IMR-90 (cell line): ENCODE measurements around the gene DUSP9. TPM values are rescaled to one million over a fixed set of nuclear protein-coding genes. Genes with fewer than 3 reads are reported as not detected.

Experiments
- ATAC-seq: fragments of 200-7000 bp; cut with Tn5 transposase; 2 replicates; pipeline ENCODE4 v1.9.1; 2020; ENCODE audit warnings: low read depth, mild to moderate bottlenecking, moderate library complexity
- BruUV-seq: library from RNA; stranded (reverse); fragments of 400-500 nt; replicated peaks from 2 replicates; lab custom pipeline; 2021; lab: Mats Ljungman, UMichigan
- CTCF ChIA-PET: fragments of 300-600 bp; formaldehyde crosslinking; extraction: SDS; loops from one replicate; lab custom pipeline; 2021; ENCODE audit warnings: antibody characterized with exemption; lab: Yijun Ruan, JAX
- POLR2A ChIA-PET: fragments of 300-600 bp; sonication (Branson Sonifier 250); formaldehyde crosslinking; loops from one replicate; lab custom pipeline; 2022; ENCODE audit warnings: antibody characterized with exemption; ENCODE audit not compliant: unreplicated experiment; lab: Charles Lee
- DNase-seq: peaks from one replicate; pipeline ENCODE4 v3.0.0; 2013
- H2AFZ ChIP-seq: replicated peaks from 2 replicates; pipeline ENCODE3; 2013; ENCODE audit warnings: low read length, mild to moderate bottlenecking; ENCODE audit not compliant: poor library complexity
- H2AK5ac ChIP-seq: 2 replicates; pipeline ENCODE4 v1.6.1; 2013; ENCODE audit warnings: low read depth, low read length, inconsistent platforms
- H2AK9ac ChIP-seq: replicated peaks from 2 replicates; pipeline ENCODE3; 2013; ENCODE audit warnings: mild to moderate bottlenecking, low read depth, low read length, moderate library complexity; ENCODE audit not compliant: poor library complexity
- H2BK120ac ChIP-seq: 2 replicates; pipeline ENCODE4 v1.6.1; 2013; ENCODE audit warnings: low read depth, low read length, inconsistent platforms
- H2BK15ac ChIP-seq: 3 replicates; pipeline ENCODE4 v1.6.1; 2013; ENCODE audit warnings: low read depth, low read length, inconsistent platforms
- H2BK20ac ChIP-seq: 2 replicates; pipeline ENCODE4 v1.6.1; 2013; ENCODE audit warnings: low read depth, mild to moderate bottlenecking, inconsistent platforms, low read length, moderate library complexity
- H2BK5ac ChIP-seq: 2 replicates; pipeline ENCODE4 v1.6.1; 2013; ENCODE audit warnings: mild to moderate bottlenecking, low read depth, low read length, inconsistent platforms; ENCODE audit not compliant: poor library complexity, severe bottlenecking
- H3K14ac ChIP-seq: replicated peaks from 2 replicates; pipeline ENCODE4 v1.6.1; 2013; ENCODE audit warnings: low read depth, low read length, inconsistent platforms
- H3K18ac ChIP-seq: 2 replicates; pipeline ENCODE4 v1.6.1; 2013; ENCODE audit warnings: low read depth, low read length, control low read depth
- H3K23ac ChIP-seq: 2 replicates; pipeline ENCODE4 v1.6.1; 2013; ENCODE audit warnings: low read depth, low read length, inconsistent platforms
- H3K27ac ChIP-seq: 2 replicates; pipeline ENCODE4 v1.5.1; 2013; ENCODE audit warnings: mild to moderate bottlenecking, control low read depth, low read length; ENCODE audit not compliant: insufficient read depth
- H3K27me3 ChIP-seq: 2 replicates; pipeline ENCODE4 v1.6.1; 2013; ENCODE audit warnings: low read length; ENCODE audit not compliant: control insufficient read depth, insufficient read depth
- H3K36me3 ChIP-seq: 2 replicates; pipeline ENCODE4 v1.6.1; 2013; ENCODE audit warnings: low read length, mixed read lengths; ENCODE audit not compliant: control insufficient read depth, insufficient read depth
- H3K4ac ChIP-seq: 2 replicates; pipeline ENCODE4 v1.6.1; 2013; ENCODE audit warnings: low read depth, low read length, inconsistent platforms
- H3K4me1 ChIP-seq: 2 replicates; pipeline ENCODE4 v1.6.1; 2013; ENCODE audit warnings: low read length, mixed read lengths; ENCODE audit not compliant: control insufficient read depth, insufficient read depth
- H3K4me2 ChIP-seq: 2 replicates; pipeline ENCODE4 v1.6.1; 2013; ENCODE audit warnings: low read depth, mild to moderate bottlenecking, control low read depth, low read length, moderate library complexity
- H3K4me3 ChIP-seq: 2 replicates; pipeline ENCODE4 v1.5.1; 2013; ENCODE audit warnings: low read depth, mild to moderate bottlenecking, control low read depth, low read length, moderate library complexity; ENCODE audit not compliant: insufficient read depth
- H3K56ac ChIP-seq: 2 replicates; pipeline ENCODE4 v1.6.1; 2013; ENCODE audit warnings: low read length, inconsistent platforms; ENCODE audit not compliant: insufficient read depth; ENCODE audit errors: extremely low read depth
- H3K79me1 ChIP-seq, 2 experiments: 2 replicates each; pipeline ENCODE4 v1.6.1; 2013; ENCODE audit warnings: low read length in 2 of 2, inconsistent platforms in 1 of 2, low read depth in 1 of 2
- H3K9ac ChIP-seq: 2 replicates; pipeline ENCODE4 v1.6.1; 2013; ENCODE audit warnings: low read depth, low read length, control low read depth
- H3K9me1 ChIP-seq: 2 replicates; pipeline ENCODE4 v1.6.1; 2013; ENCODE audit warnings: low read length, inconsistent platforms; ENCODE audit not compliant: insufficient read depth
- H3K9me3 ChIP-seq: 2 replicates; pipeline ENCODE4 v1.6.1; 2013; ENCODE audit warnings: low read length; ENCODE audit not compliant: control insufficient read depth, insufficient read depth
- H4K20me1 ChIP-seq: 2 replicates; pipeline ENCODE4 v1.6.1; 2013; ENCODE audit warnings: low read length, inconsistent platforms; ENCODE audit not compliant: insufficient read depth
- H4K5ac ChIP-seq: 2 replicates; pipeline ENCODE4 v1.6.1; 2013; ENCODE audit warnings: mild to moderate bottlenecking, low read depth, low read length, control low read depth
- H4K8ac ChIP-seq, 2 experiments: 2 replicates each; pipeline ENCODE4 v1.6.1; 2013; ENCODE audit warnings: low read depth in 2 of 2, low read length in 2 of 2, control low read depth in 1 of 2, inconsistent platforms in 1 of 2
- H4K91ac ChIP-seq: 2 replicates; pipeline ENCODE4 v1.6.1; 2013; ENCODE audit warnings: low read depth, low read length, inconsistent platforms; ENCODE audit not compliant: insufficient read depth
- BHLHE40 ChIP-seq: fragments of 150-350 bp; IDR thresholded peaks from 2 replicates; pipeline ENCODE4 v1.6.1; 2016; ENCODE audit warnings: mild to moderate bottlenecking, low read depth, low read length
- CHD1 ChIP-seq: IDR thresholded peaks from 2 replicates; pipeline ENCODE4 v1.6.1; 2012; ENCODE audit warnings: low read depth, low read length, improper control_type of control experiment
- FOS ChIP-seq: fragments of 150-350 bp; IDR thresholded peaks from 2 replicates; pipeline ENCODE4 v1.6.1; 2016; ENCODE audit warnings: low read depth, low read length
- MAFK ChIP-seq: IDR thresholded peaks from 2 replicates; pipeline ENCODE4 v1.6.1; 2012; ENCODE audit warnings: low read depth, low read length, improper control_type of control experiment
- MAZ ChIP-seq: IDR thresholded peaks from 2 replicates; pipeline ENCODE4 v1.6.1; 2012; ENCODE audit warnings: low read depth, mild to moderate bottlenecking, low read length, improper control_type of control experiment, moderate library complexity, borderline replicate concordance
- MXI1 ChIP-seq: IDR thresholded peaks from 2 replicates; pipeline ENCODE4 v1.6.1; 2012; ENCODE audit warnings: low read depth, mild to moderate bottlenecking, low read length, moderate library complexity, borderline replicate concordance
- NFE2L2 ChIP-seq: fragments of 150-350 bp; IDR thresholded peaks from 2 replicates; pipeline ENCODE4 v1.6.1; 2016; ENCODE audit warnings: low read depth, mild to moderate bottlenecking, low read length
- POLR2A ChIP-seq: IDR thresholded peaks from 2 replicates; pipeline ENCODE4 v1.6.1; 2012; ENCODE audit warnings: mild to moderate bottlenecking, low read depth, low read length
- RCOR1 ChIP-seq: IDR thresholded peaks from 2 replicates; pipeline ENCODE4 v1.6.1; 2012; ENCODE audit warnings: mild to moderate bottlenecking, low read length, improper control_type of control experiment; ENCODE audit not compliant: insufficient replicate concordance
- RFX5 ChIP-seq: IDR thresholded peaks from 2 replicates; pipeline ENCODE4 v1.8.0; 2012; ENCODE audit warnings: low read depth, mild to moderate bottlenecking, low read length, moderate library complexity
- SMC3 ChIP-seq: fragments of 150-350 bp; IDR thresholded peaks from 2 replicates; pipeline ENCODE4 v1.6.1; 2016; ENCODE audit warnings: low read depth, mild to moderate bottlenecking, antibody characterized with exemption, low read length, moderate library complexity
- WGBS, 2 experiments: methylation state at CpG; one replicate each; pipeline versions ENCODE4 v1.1.5 to v1.1.7; 2013; ENCODE audit warnings: missing lambda C conversion rate in 2 of 2; ENCODE audit not compliant: insufficient read length in 1 of 2; ENCODE audit errors: extremely low coverage in 2 of 2; 5-methylcytosine and 5-hydroxymethylcytosine counted together
- dilution Hi-C: fragments of 300-500 bp; cut with HindIII; formaldehyde crosslinking; loops from one replicate; pipeline ENCODE4 v1.14.3; 2018; ENCODE audit warnings: low sequenced_read_pairs; ENCODE audit not compliant: unreplicated experiment
- in situ Hi-C: fragments of 300-500 bp; cut with MboI; formaldehyde crosslinking; loops from 3 replicates; pipeline ENCODE4 v1.14.3; 2019; ENCODE audit warnings: low sequenced_read_pairs, inconsistent platforms, mixed read lengths
- intact Hi-C: fragments of 100-400 bp; cut with micrococcal nuclease; formaldehyde crosslinking; loops from 2 replicates; pipeline ENCODE4 v1.10.0; 2022
- polyA plus RNA-seq, 3 experiments: library from polyadenylated mRNA; depleted of rRNA; stranded (reverse); fragments of >200 nt; gene quantifications; 2 replicates each; pipeline ENCODE4 v1.2.3, GENCODE V29; 2012; ENCODE audit warnings: low replicate concordance in 1 of 3
- total RNA-seq: library from RNA; depleted of rRNA; stranded (reverse); fragments of >200 nt; gene quantifications from 2 replicates; pipeline ENCODE4 v1.2.3, GENCODE V29; 2012
- TF ChIP-seq, protein P1 (sequence below): fragments of 150-350 bp; IDR thresholded peaks from 2 replicates; pipeline ENCODE4 v1.6.1; 2017; ENCODE audit warnings: mild to moderate bottlenecking, antibody characterized with exemption, low read length, low read depth
- TF ChIP-seq, protein P2 (sequence below): conservative IDR thresholded peaks from 2 replicates; pipeline ENCODE4 v1.5.1; 2012; ENCODE audit warnings: mild to moderate bottlenecking, low read depth, low read length, improper control_type of control experiment
- TF ChIP-seq, protein P3 (sequence below): fragments of 150-350 bp; IDR thresholded peaks from 2 replicates; pipeline ENCODE4 v1.6.1; 2016; ENCODE audit warnings: low read depth, mild to moderate bottlenecking, low read length, moderate library complexity, borderline replicate concordance

The DUSP9 gene
- total and polyA plus RNA-seq, 2 of the 4 experiments (the other 2 are of a cell fraction) = under 0.01 to 0.09 TPM

DNA sequence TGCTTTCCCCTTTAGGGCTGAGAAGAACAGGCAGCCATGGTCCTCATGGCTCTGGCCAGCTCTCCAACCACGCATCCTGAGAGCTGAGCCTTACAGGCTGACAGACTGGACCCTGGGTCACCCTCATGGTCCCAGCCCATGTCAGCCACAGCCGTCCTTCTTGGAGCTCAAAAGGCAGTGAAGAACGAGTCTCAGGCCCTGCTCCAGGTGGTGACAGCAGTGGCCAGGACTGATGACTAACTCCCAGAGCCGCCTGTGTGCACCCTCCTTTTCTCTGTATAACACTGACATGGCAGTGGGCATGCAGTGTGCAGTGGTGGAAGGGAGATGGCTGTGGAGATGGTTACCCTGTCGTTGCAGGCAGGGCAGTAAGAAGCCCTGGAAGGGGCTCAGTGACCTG, 10.3 kb upstream of the DUSP9 start:
- H2BK15ac ChIP-seq = no peak overlapping the region
- no peak overlapping the region for H3K4ac ChIP-seq
- no peaks in the 10 kb centered on the region for H4K20me1 ChIP-seq
- H3K9ac ChIP-seq = no peak overlapping the region
- no peak overlapping the region for H3K4me2 ChIP-seq
- no peaks in the 10 kb centered on the region for H3K36me3 ChIP-seq
- H2AFZ ChIP-seq = no peak overlapping the region
- DNase-seq (no peak), ATAC-seq (no peak)
- no peak overlapping the region for H3K23ac ChIP-seq
- no peak overlapping the region for H2BK20ac ChIP-seq
- BruUV-seq = no TSS peak
- in situ Hi-C loops (no loop called here), dilution Hi-C loops (no loop called here), intact Hi-C loops (no loop called here)
- H3K14ac ChIP-seq = no peak overlapping the region
- ChIA-PET CTCF (no interaction called here), POLR2A (no interaction called here)
- H3K18ac ChIP-seq = no peak overlapping the region
- no peak overlapping the region for H3K56ac ChIP-seq
- H4K8ac ChIP-seq = no peak overlapping the region
- no peaks in the 10 kb centered on the region for H3K9me1 ChIP-seq
- no peak overlapping the region for H3K27ac ChIP-seq
- H4K5ac ChIP-seq = no peak overlapping the region
- no peak overlapping the region for H2BK5ac ChIP-seq
- peaks cover 29% of the 10 kb centered on the region for H3K27me3 ChIP-seq
- H3K4me3 ChIP-seq = no peak overlapping the region
- H2AK5ac ChIP-seq = no peak overlapping the region
- no peaks in the 10 kb centered on the region for H3K79me1 ChIP-seq
- 60% methylated on average over 2 of the region's 5 CpGs; no CpG with 5 or more reads in 1 of the 2 experiments for whole genome bisulfite sequencing, 2 experiments
- H2BK120ac ChIP-seq = no peak overlapping the region
- H3K4me1 ChIP-seq = no peaks in the 10 kb centered on the region
- no peak overlapping the region for H4K91ac ChIP-seq
- TF ChIP-seq, protein P1, sequence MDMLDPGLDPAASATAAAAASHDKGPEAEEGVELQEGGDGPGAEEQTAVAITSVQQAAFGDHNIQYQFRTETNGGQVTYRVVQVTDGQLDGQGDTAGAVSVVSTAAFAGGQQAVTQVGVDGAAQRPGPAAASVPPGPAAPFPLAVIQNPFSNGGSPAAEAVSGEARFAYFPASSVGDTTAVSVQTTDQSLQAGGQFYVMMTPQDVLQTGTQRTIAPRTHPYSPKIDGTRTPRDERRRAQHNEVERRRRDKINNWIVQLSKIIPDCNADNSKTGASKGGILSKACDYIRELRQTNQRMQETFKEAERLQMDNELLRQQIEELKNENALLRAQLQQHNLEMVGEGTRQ = no peak
- TF ChIP-seq MXI1 (no peak), BHLHE40 (no peak), MAZ (no peak), NFE2L2 (no peak), RCOR1 (no peak), FOS (no peak), SMC3 (no peak), MAFK (no peak), POLR2A (no peak), RFX5 (no peak), CHD1 (no peak)
- TF ChIP-seq, protein P2, sequence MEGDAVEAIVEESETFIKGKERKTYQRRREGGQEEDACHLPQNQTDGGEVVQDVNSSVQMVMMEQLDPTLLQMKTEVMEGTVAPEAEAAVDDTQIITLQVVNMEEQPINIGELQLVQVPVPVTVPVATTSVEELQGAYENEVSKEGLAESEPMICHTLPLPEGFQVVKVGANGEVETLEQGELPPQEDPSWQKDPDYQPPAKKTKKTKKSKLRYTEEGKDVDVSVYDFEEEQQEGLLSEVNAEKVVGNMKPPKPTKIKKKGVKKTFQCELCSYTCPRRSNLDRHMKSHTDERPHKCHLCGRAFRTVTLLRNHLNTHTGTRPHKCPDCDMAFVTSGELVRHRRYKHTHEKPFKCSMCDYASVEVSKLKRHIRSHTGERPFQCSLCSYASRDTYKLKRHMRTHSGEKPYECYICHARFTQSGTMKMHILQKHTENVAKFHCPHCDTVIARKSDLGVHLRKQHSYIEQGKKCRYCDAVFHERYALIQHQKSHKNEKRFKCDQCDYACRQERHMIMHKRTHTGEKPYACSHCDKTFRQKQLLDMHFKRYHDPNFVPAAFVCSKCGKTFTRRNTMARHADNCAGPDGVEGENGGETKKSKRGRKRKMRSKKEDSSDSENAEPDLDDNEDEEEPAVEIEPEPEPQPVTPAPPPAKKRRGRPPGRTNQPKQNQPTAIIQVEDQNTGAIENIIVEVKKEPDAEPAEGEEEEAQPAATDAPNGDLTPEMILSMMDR = no peak
- TF ChIP-seq, protein P3, sequence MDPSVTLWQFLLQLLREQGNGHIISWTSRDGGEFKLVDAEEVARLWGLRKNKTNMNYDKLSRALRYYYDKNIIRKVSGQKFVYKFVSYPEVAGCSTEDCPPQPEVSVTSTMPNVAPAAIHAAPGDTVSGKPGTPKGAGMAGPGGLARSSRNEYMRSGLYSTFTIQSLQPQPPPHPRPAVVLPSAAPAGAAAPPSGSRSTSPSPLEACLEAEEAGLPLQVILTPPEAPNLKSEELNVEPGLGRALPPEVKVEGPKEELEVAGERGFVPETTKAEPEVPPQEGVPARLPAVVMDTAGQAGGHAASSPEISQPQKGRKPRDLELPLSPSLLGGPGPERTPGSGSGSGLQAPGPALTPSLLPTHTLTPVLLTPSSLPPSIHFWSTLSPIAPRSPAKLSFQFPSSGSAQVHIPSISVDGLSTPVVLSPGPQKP = no peak
- H3K9me3 ChIP-seq = peaks cover 8% of the 10 kb centered on the region
- no peak overlapping the region for H2AK9ac ChIP-seq
